ENCODE results near the gene ENOX2.

DNA sequence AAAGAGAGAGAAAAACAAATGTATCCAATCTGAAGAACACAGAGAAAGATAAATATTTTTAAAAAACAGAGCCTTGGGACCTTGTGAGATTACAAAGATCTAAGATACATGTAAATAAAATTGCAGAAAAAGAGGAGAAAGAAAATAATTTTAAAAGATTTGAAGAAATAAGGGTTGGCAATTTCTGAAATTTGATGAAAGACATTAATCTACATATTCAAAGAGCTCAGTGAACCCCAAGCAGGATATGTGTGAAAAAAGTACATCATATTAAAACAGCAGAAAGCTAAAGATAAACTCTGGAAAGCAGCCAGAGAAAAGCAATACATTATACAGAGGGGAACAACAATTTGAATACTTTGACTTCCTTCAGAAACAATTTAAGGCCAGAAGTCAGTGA, 244.7 kb downstream of the ENOX2 start:
- TF ChIP-seq YY1 (IDR thresholded peaks at IDR 0.05; ENCODE audit: insufficient read depth, insufficient read length) = no peak
- no peak for TF ChIP-seq SUZ12 (IDR thresholded peaks at IDR 0.05; ENCODE audit: extremely low read depth, insufficient read depth, insufficient read length)
- TF ChIP-seq ZNF274 (IDR thresholded peaks at IDR 0.05; ENCODE audit: low read depth, low read length) = no peak

Measured in NT2/D1 (cell line).